GM23338 (cell line): ENCODE data around the gene SIL1.
"Not testable (repeated sequence)": the region's sequence is repeated elsewhere in the genome, so short reads cannot be mapped to it uniquely, and the experiment has no call there.

Experiments used
- CREB1 ChIP-seq: fragments of 250-450 bp; sonication (Bioruptor Pico); IDR thresholded peaks from 2 replicates; pipeline ENCODE4 v1.5.0; 2020; ENCODE audit warnings: low read depth, mild to moderate bottlenecking, moderate library complexity
- EZH2 ChIP-seq: fragments of 200-600 bp; sonication (generic); IDR thresholded peaks from one replicate; pipeline ENCODE4 v1.8.0; 2017; ENCODE audit warnings: antibody characterized with exemption, mild to moderate bottlenecking, low read depth; ENCODE audit not compliant: unreplicated experiment
- EZH2phosphoT487 ChIP-seq: fragments of 200-600 bp; sonication (generic); IDR thresholded peaks from one replicate; pipeline ENCODE4 v1.8.1; 2018; ENCODE audit warnings: antibody characterized with exemption; ENCODE audit not compliant: unreplicated experiment
- JUNB ChIP-seq: IDR thresholded peaks from one replicate; pipeline ENCODE4 v1.6.1; 2016; ENCODE audit warnings: antibody characterized with exemption; ENCODE audit not compliant: unreplicated experiment
- POLR2AphosphoS5 ChIP-seq: IDR thresholded peaks from 2 replicates; pipeline ENCODE4 v1.6.1; 2016; ENCODE audit warnings: antibody characterized with exemption, low read depth
- STAT1 ChIP-seq: IDR thresholded peaks from one replicate; pipeline ENCODE4 v1.6.1; 2016; ENCODE audit warnings: antibody characterized with exemption; ENCODE audit not compliant: unreplicated experiment
- TF ChIP-seq, protein P1 (sequence below), 2 experiments: fragments of 200-600 bp in 1 of 2; sonication (generic) in 1 of 2; conservative IDR thresholded peaks; 2 replicates each; pipeline versions ENCODE4 v1.5.1 to v1.6.1; 2016 to 2017; ENCODE audit warnings: antibody characterized with exemption in 2 of 2, low read depth in 2 of 2, mild to moderate bottlenecking in 2 of 2, moderate library complexity in 1 of 2
- TF ChIP-seq, protein P2 (sequence below): IDR thresholded peaks from one replicate; pipeline ENCODE4 v1.6.1; 2018; ENCODE audit warnings: antibody characterized with exemption; ENCODE audit not compliant: unreplicated experiment

DNA sequence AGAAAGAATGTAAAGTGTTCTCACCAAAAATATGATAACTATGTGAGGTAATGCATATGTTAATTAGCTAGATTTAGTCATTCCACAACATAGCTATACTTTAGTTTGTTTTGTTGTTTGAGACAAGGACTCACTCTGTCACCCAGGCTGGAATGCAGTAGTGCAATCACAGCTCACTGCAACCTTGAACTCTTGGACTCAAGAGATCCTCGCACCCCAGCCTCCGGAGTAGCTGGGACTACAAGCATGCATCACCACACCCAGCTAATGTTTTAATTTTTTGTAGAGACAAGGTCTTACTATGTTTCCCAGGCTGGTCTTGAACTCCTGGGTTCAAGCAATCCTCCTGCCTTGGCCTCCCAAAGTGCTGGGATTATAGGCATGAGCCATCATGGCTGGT is 124.2 kb downstream of the SIL1 start:
- not testable (repeated sequence) for TF ChIP-seq CREB1 (CRISPR knock-in tag); POLR2AphosphoS5; EZH2phosphoT487; EZH2; STAT1; JUNB
- TF ChIP-seq, protein P1, sequence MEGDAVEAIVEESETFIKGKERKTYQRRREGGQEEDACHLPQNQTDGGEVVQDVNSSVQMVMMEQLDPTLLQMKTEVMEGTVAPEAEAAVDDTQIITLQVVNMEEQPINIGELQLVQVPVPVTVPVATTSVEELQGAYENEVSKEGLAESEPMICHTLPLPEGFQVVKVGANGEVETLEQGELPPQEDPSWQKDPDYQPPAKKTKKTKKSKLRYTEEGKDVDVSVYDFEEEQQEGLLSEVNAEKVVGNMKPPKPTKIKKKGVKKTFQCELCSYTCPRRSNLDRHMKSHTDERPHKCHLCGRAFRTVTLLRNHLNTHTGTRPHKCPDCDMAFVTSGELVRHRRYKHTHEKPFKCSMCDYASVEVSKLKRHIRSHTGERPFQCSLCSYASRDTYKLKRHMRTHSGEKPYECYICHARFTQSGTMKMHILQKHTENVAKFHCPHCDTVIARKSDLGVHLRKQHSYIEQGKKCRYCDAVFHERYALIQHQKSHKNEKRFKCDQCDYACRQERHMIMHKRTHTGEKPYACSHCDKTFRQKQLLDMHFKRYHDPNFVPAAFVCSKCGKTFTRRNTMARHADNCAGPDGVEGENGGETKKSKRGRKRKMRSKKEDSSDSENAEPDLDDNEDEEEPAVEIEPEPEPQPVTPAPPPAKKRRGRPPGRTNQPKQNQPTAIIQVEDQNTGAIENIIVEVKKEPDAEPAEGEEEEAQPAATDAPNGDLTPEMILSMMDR (conservative IDR thresholded peaks at IDR 0.05; ENCODE audit: low read depth in 2 of 2), result not testable (repeated sequence)
- TF ChIP-seq, protein P2, sequence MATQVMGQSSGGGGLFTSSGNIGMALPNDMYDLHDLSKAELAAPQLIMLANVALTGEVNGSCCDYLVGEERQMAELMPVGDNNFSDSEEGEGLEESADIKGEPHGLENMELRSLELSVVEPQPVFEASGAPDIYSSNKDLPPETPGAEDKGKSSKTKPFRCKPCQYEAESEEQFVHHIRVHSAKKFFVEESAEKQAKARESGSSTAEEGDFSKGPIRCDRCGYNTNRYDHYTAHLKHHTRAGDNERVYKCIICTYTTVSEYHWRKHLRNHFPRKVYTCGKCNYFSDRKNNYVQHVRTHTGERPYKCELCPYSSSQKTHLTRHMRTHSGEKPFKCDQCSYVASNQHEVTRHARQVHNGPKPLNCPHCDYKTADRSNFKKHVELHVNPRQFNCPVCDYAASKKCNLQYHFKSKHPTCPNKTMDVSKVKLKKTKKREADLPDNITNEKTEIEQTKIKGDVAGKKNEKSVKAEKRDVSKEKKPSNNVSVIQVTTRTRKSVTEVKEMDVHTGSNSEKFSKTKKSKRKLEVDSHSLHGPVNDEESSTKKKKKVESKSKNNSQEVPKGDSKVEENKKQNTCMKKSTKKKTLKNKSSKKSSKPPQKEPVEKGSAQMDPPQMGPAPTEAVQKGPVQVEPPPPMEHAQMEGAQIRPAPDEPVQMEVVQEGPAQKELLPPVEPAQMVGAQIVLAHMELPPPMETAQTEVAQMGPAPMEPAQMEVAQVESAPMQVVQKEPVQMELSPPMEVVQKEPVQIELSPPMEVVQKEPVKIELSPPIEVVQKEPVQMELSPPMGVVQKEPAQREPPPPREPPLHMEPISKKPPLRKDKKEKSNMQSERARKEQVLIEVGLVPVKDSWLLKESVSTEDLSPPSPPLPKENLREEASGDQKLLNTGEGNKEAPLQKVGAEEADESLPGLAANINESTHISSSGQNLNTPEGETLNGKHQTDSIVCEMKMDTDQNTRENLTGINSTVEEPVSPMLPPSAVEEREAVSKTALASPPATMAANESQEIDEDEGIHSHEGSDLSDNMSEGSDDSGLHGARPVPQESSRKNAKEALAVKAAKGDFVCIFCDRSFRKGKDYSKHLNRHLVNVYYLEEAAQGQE, result not testable (repeated sequence)
